Muscle of arm (tissue), 12 donors: Measurements from ENCODE around the gene TRPM7. TPM values are rescaled to one million over a fixed set of nuclear protein-coding genes. Genes with fewer than 3 reads are reported as not detected.
A peak's percentile ranks its signal among the peaks of the same experiment; 100 is the strongest.

Experiments used
- DNase-seq: peaks from one replicate; pipeline ENCODE4 v3.0.0-alpha.2; 2013
- polyA plus RNA-seq, 12 donors: library from polyadenylated mRNA; unstranded; fragments of 120-200 nt; gene quantifications; one replicate each; pipeline ENCODE4 v1.2.1, GENCODE V29; 2013; ENCODE audit not compliant: insufficient read length in 12 of 12

Gene TRPM7
- polyA plus RNA-seq, 12 donors: 17.0 to 34.5 (median 23.1) TPM; not detected in 1

DNA sequence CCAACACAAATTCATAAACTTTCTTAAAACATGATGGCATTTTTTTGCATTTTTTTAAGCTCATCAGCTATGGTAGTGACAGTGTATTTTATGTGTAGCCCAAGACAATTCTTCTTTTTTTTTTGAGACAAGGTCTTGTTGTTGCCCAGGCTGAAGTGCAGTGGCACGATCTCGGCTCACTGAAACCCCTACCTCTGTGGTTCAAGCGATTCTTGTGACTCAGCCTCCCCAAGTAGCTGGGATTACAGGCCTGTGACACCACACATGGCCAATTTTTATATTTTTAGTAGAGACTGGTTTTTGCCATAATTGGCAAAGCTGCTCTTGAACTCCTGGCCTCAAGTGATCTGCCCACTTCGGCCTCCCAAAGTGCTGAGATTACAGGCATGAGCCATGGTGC lies 122.8 kb downstream of the TRPM7 start:
- DNase-seq: no peak

DNA sequence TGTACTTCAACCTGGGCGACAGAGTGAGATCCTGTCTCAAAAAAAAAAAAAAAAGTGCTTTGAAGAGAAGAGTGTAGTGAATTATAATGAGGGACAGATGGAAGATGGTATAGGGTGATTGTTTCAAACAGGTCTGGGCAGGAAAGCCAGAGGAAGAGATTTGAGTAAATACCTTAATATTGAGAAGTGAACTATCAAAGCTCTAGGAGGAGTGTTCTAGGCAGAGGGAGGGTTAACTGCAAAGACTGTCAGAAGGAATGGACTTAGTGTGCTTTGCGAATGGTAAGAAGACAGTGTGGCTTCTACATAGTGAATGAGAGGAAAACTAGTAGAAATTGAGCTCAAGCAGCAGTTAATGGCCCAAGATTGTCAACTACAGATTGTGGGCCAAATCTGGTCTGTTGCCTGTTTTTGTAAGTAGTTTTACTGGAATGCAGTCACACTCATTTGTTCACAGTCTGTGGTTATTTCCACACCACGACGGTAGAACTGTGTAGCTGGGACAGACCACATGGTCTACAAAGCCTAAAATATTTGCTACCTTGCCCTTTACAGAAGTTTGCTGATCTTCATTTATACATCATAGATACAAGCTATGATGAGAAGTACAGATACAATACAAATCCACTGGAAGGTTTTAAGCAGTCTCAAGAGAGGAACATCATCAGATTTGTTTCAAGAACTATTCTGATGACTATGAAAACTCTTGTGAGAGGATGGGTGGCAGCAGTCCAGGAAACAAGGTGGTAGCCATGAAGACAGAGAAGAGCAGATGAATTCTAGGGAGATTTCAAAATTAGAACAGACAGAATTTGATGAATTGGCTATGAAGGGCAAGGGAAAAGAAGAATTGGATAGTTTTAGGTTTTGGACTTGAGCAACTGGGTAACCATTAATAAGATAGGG lies 123.6 kb downstream of the TRPM7 start:
- DNase-seq: no peak

DNA sequence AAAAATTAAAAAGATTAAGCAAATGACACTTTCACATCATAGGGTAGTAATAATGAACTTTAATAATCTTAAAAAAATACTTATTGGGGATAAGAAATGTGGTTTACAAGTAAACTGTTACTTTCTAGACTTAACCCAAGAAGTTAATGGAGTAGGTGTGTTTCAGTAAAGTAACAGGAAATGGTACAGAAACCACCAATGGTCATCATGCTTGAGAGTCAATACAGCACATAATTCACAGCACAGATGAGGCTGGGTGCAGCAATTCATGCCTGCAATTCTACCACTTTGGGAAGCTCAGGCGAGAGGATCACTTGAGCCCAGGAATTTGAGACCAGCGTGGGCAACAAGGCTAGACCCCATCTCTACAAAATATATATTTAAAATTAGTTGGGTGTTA lies 128.6 kb downstream of the TRPM7 start:
- no peak for DNase-seq

DNA sequence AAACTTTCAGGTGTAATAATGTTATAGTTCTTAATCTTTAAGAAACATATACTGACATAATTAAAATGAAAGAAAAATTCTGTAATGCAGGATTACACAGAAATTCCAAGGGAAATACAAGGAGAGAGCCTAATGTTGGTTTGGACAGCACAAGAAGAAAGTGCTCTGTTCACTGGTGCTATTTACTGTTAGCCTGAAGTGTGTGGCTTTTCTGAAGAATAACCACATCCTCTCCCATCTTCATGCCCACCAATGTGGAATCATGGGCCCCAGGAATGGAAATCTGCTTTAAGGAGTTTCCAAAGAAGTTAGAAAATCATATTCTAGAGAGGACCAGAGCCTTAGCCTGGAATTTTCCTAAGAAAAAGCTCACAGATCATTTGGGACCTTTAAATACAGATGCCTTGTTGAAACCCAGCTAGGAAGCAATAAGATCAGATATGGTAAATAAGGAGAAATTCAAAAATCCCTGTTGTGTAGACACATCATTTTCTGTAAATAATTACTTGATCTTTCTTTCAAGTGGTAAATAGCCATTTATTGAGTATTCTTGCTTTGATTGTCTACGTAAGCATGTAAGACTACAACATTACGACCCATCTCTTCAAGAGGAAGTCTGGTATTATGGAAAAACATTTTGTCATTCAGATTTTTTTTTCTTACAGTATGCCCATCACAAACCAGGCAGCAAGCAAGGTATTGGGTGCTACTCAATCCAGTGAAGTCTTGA lies 129.8 kb downstream of the TRPM7 start:
- DNase-seq: no peak

DNA sequence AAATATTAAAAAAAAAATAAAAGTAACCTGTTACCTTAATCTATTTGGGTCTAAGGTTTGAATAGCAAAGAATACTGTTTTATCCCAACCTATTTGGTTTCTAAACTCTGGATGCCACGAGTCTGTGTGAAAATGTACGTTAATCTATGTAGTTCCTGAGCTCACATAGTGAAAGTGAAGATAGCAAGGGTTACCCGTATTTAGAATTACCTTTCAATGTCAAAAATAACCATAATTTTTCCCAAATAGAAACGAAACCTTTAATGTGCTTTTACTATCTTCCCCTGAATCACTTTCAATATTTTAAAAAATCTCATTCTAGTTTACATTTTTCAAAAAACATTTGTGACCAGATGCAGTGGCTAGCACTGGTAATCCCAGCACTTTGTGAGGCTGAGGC lies 134.4 kb downstream of the TRPM7 start:
- DNase-seq: no peak

DNA sequence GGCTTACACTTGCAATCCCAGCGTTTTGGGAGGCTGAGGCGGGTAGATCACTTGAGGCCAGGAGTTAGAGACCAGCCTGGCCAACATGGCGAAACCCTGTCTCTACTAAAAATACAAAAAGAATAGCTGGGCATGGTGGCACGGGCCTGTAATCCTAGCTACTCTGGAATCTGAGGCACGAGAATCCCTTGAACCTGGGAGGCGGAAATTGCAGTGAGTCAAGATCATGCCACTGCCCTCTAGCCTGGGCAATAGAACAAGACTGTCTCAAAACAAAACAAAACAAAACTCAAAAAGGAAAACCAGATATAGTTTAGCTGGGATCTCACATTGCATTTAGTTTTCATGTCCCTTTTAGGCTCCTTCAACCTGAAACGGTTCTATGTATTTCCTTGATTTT lies 137.3 kb downstream of the TRPM7 start:
- no peak for DNase-seq

DNA sequence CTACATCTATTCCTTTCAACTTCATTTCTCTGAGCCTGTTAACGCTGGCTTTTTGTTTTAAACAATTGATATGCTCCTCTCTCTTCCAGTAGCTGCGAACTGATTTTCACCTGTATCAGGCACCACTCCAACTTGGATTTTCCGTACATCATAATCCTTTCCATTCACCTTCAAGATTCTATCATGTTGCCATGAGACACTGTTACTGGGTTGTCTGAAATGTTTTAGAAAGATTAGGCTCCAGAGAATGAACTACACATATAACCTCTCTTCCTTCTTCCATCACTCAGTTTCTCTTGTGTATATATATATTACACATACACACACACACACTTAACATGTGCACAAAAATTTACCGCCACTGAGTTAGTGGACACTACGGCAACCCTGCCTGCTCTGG lies 140.0 kb downstream of the TRPM7 start, which contains the start of gene USP50:
USP50 (minus strand) TSS at position 101 of the 400 bp plus-strand sequence. CDS start 141 bp downstream, outside the sequence.
- DNase-seq: no peak

DNA sequence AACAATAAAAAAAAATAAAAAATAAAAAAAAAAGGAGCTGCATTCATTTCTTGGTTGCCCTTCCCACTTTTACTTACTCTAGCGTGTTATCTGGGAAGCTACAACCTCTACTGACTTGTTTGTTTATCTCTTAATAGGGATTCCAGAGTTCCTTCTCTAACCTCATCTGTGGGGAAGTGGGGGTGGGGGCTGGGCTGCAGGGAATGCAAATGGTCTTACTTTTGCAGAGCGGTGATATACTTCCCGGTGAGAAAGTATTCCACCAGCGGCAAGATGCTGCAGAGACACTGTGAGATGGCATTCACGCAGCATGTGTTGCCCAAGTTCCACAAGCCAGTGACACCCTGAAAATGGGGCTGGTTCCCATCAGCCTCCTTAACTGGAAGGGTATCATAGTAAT lies 142.2 kb downstream of the TRPM7 start:
- no peak for DNase-seq

DNA sequence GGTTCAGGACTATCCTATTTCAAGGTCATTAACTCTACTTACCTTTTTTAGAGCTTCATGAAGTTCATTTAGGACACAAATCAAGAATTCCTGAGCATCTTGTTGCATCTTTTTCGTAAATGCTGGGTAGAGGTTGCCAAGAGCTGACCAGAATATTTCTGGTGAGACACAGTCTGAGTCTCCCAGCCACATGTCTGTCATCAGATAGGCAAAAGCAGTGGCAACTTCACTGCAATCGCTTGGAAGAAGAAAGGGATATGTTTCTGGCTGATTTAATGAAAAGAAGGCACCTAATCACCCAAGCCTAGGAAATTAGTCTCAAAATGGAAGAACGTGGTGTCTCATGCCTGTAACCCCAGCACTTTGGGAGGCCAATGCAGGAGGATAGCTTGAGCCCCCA lies 143.0 kb downstream of the TRPM7 start:
- DNase-seq: no peak

DNA sequence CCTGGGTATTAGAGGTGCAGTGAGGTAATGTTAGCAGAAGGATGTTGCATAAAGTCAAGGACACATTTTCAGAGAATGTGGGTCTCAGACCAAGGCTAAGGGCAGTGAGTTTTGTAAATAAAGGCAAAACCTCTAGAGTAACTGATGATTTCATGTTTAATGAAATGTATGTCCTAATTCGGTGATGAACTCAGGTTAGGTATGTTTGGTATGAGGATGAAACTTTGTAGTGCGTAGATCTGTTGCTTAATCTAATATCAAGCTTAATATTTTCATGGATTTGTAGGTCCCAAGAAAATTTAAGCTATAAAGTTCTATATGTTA lies 143.7 kb downstream of the TRPM7 start:
- no peak for DNase-seq

DNA sequence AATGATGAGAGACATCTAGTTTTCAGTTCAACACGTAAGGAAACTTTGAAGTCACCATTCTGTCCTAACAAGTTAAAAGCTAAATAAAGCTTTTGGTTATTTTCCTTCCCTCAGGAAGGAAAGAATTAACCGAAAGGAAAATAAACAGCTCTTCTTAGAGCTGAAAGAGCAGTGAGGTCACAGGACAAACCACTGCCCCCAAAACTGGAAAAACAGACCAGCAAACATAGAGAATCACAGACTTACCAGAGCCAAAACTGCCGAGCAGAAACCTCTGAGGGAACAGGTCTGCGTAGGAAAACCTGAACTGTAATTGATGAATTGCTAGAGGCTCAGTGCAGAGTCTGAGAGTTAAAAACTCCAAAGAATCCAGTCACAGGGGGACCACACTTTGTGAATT lies 154.8 kb downstream of the TRPM7 start:
- DNase-seq: no peak

DNA sequence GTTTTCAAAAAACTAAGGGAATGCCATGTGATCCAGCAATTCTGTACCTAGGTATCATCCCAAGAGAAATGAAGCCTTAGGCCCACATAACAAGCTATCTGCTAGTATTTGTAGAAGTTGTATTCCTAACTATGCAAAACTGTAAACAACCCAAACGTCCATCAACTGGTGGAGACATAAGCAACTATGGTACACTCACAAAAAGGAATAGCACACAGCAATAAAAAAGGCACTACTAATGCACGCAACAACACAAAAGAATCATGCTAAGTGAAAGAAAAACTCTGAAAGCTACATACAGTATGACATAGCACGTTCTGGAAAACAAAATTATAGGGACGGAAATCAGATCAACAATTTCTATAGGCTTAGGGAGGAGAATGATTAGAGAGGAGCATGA lies 155.4 kb downstream of the TRPM7 start:
- DNase-seq: no peak

DNA sequence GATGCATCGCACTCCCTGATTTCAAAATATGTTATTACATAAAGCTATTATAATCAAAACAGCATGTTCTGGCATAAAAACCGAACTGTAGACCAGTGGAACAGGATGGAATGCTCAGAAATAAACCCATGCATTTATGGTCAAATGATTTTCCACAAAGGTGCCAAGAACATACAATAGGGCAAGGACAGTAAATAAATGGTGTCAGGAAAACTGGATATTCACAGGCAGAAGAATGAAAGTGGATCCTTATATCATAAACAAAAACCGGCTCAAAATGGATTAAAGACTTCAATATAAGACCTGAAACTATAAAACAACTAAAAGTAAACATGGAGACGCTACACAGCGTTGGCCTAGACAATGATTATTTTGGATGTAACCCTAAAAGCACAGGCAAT lies 162.7 kb downstream of the TRPM7 start:
- peak; percentile 45 for DNase-seq

DNA sequence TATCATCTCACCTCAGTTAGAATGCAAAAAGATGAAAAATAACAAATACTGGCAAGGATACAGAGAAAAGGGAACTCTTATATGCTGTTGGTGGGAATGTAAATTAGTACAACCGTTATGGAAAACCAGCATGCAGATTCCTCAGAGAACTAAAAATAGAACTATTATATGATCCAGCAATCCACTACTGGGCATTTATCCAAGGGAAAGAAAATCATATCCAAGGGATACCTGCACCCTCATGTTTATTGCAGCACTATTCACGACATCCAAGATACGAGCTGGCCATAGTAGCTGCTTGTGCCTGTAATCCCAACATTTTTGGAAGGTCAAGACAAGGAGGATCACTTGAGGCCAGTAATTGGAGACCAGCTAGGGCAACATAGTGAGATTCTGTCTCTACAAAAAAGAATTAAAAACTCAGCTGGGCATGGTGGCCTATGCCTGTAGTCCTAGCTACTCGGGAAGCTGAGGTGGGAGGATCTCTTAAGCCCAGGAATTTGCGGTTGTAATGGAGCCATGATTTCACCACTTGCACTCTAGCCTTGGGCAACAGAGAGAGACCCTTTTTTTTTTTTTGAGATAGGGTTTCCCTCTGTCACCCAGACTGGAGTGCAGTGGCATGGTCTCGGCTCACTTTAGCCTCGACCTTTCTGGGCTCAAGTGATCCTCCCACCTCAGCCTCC lies 166.7 kb downstream of the TRPM7 start:
- no peak for DNase-seq

DNA sequence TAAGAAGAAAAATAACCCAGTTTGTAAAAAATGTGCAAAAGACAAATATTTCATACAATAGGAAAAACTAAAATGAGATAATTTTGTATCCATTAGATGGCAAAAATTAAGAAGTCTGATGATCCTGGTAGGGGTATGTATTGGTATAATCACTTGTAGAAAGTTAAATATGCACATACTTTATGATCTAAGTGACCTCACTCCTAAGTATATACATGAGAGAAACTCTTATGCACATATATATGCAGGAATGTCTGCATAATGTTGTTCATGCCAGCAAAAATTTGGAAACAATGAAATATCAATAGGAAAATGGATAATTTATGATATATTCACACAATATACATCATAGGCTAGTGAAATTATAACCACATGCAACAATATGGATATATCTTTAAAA lies 173.6 kb downstream of the TRPM7 start:
- DNase-seq: no peak

Other genes with a start within 250 kb of the TRPM7 start
- under 1 TPM in 8 of 12 donors, not detected in 4; 0.18 to 0.69 (median 0.46) TPM for gene USP50, start 140.1 kb downstream of the TRPM7 start, polyA plus RNA-seq
- gene SPPL2A, start 78.9 kb upstream of the TRPM7 start, polyA plus RNA-seq: 10 to 100 TPM in 11 of 12 donors, not detected in 1; 39.5 to 69.9 (median 56.1) TPM
- gene AP4E1, start 221.9 kb upstream of the TRPM7 start, polyA plus RNA-seq: 10 to 100 TPM in 3 of 12 donors, 1 to 10 TPM in 8, not detected in 1; 6.9 to 10.7 (median 8.7) TPM